ENCODE data around the gene PIGS. TPM values are rescaled to one million over a fixed set of nuclear protein-coding genes. Genes with fewer than 3 reads are reported as not detected.
"Not testable (repeated sequence)": the region's sequence is repeated elsewhere in the genome, so short reads cannot be mapped to it uniquely, and the experiment has no call there.

Gene PIGS
- total and polyA plus RNA-seq, 2 of the 13 experiments (the other 11 are each of a cell fraction or from before 2014, with no cell fraction given), result 31.7 to 42.6 TPM

- H3K36me3 ChIP-seq (replicated peaks in 1 of 2; ENCODE audit: control insufficient read depth in 1 of 2, insufficient read depth in 2 of 2, low read length in 2 of 2), result peaks cover 9 to 23% of the 10 kb centered on the region in 2 experiments; a peak in 4 of 5 replicates
- FAIRE-seq, result no peak
- TF ChIP-seq RORA (CRISPR knock-in tag; IDR thresholded peaks at IDR 0.05) (no peak), ZNF101 (CRISPR knock-in tag; IDR thresholded peaks at IDR 0.05; ENCODE audit: borderline replicate concordance, low read depth) (no peak), SNRNP70 (IDR thresholded peaks at IDR 0.05; ENCODE audit: low read depth, low read length) (no peak), HNRNPH1 (optimal IDR thresholded peaks at IDR 0.05; ENCODE audit: low read depth, low read length) (no peak), KDM5A (IDR thresholded peaks at IDR 0.05; ENCODE audit: borderline replicate concordance, low read length) (no peak)
- H3K4me1 ChIP-seq (ENCODE audit: insufficient read depth, low read length), result no peaks in the 10 kb centered on the region
- intact Hi-C loops (cut with micrococcal nuclease; ENCODE audit: unreplicated experiment), result no loop called here
- WGBS (ENCODE audit: low lambda C conversion rate), result 82% methylated on average over 8 of the region's 8 CpGs
- in situ Hi-C loops (cut with HindIII; ENCODE audit: extremely low pct_ligation_motif_present, low pct_unique_long_range_greater_than_20kb), result loop anchor here (5.0 kb wide), 1 partner anchor 118 kb away; no protein-coding TSS in a partner anchor
- H3K9ac ChIP-seq (ENCODE audit: insufficient read depth, low read depth, low read length), result no peak overlapping the region
- H3K27me3 ChIP-seq (ENCODE audit: control insufficient read depth in 1 of 2, insufficient read depth in 2 of 2, low read length in 2 of 2), result no peaks in the 10 kb centered on the region
- no peaks in the 10 kb centered on the region for H4K20me1 ChIP-seq (ENCODE audit: insufficient read depth, low read length)
- no peaks in the 10 kb centered on the region for H3K9me3 ChIP-seq (ENCODE audit: low read length)
- H3K79me2 ChIP-seq (ENCODE audit: insufficient read depth, low read length), result no peaks in the 10 kb centered on the region
- ChIA-PET POLR2A (interaction anchor here (0.6 to 1.8 kb wide), 3 partner anchors 11 to 35 kb away, joined by 3 to 5 read pairs (median 3); partner anchors contain the start of gene BLTP2), CTCF (ENCODE audit: low intra/inter-chr PET ratio, low total read pairs) (no interaction called here)
- H3K4me3 ChIP-seq (replicated peaks in 1 of 3; ENCODE audit: insufficient read depth in 1 of 3, low read depth in 2 of 3, low read length in 3 of 3), result no peak overlapping the region
- H3K27ac ChIP-seq (ENCODE audit: extremely low read length, insufficient read depth, low read length), result no peak overlapping the region
- BruUV-seq (replicated peaks), result no TSS peak
- ATAC-seq, result no peak
- no peak overlapping the region for H2AFZ ChIP-seq (ENCODE audit: low read length)
- DNase-seq (ENCODE audit: low spot score), result no peak
- H3K4me2 ChIP-seq (ENCODE audit: low read depth, low read length), result no peak overlapping the region
Observed at GRCh38 chr17:28610376-28610775, 39.1 kb upstream of the PIGS start.

DNA sequence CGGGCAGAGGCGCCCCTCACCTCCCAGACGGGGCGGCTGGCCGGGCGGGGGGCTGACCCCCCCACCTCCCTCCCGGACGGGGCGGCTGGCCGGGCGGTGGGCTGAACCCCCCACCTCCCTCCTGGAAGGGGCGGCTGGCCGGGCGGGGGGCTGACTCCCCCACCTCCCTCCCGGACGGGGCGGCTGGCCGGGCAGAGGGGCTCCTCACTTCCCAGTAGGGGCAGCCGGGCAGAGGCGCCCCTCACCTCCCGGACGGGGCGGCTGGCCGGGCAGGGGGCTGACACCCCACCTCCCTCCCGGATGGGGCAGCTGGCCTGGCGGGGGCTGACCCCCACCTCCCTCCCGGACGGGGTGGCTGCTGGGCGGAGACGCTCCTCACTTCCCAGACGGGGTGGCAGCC lies 32.7 kb upstream of the PIGS start:
- H3K4me2 ChIP-seq (ENCODE audit: low read depth, low read length); H3K4me1 ChIP-seq (ENCODE audit: insufficient read depth, low read length); in situ Hi-C loops (cut with HindIII; ENCODE audit: extremely low pct_ligation_motif_present, low pct_unique_long_range_greater_than_20kb); H3K36me3 ChIP-seq (replicated peaks in 1 of 2; ENCODE audit: control insufficient read depth in 1 of 2, insufficient read depth in 2 of 2, low read length in 2 of 2); H2AFZ ChIP-seq (ENCODE audit: low read length); H3K27me3 ChIP-seq (ENCODE audit: control insufficient read depth in 1 of 2, insufficient read depth in 2 of 2, low read length in 2 of 2); FAIRE-seq; CTCF ChIA-PET (ENCODE audit: low intra/inter-chr PET ratio, low total read pairs); DNase-seq (ENCODE audit: low spot score); H3K9me3 ChIP-seq (ENCODE audit: low read length); intact Hi-C loops (cut with micrococcal nuclease; ENCODE audit: unreplicated experiment); H3K9ac ChIP-seq (ENCODE audit: insufficient read depth, low read depth, low read length); H3K79me2 ChIP-seq (ENCODE audit: insufficient read depth, low read length); H3K4me3 ChIP-seq (replicated peaks in 1 of 3; ENCODE audit: insufficient read depth in 1 of 3, low read depth in 2 of 3, low read length in 3 of 3); BruUV-seq (replicated peaks); H4K20me1 ChIP-seq (ENCODE audit: insufficient read depth, low read length); H3K27ac ChIP-seq (ENCODE audit: extremely low read length, insufficient read depth, low read length); POLR2A ChIA-PET; ATAC-seq: not testable (repeated sequence)
- WGBS (ENCODE audit: low lambda C conversion rate), result 100% methylated on average over 5 of the region's 31 CpGs
